Measurements from ENCODE around the gene ANKRD30A.

The ANKRD30A gene

GRCh38 chr10:37304036-37304435, 178.6 kb downstream of the ANKRD30A start:
- no peaks in the 10 kb centered on the region for H3K79me2 ChIP-seq (ENCODE audit: insufficient read depth, low read depth)
- no peaks in the 10 kb centered on the region for H3K36me3 ChIP-seq (ENCODE audit: insufficient read depth)
- H3K27ac ChIP-seq, result no peak overlapping the region
- no peak overlapping the region for H3K4me3 ChIP-seq (IDR thresholded peaks at IDR 0.05; ENCODE audit: insufficient read depth, low read depth, low read length)
- H3K4me2 ChIP-seq, result no peak overlapping the region
- no peak overlapping the region for H2AFZ ChIP-seq (ENCODE audit: low read depth)
- H3K9ac ChIP-seq, result no peak overlapping the region
- TF ChIP-seq CTCF (conservative IDR thresholded peaks at IDR 0.05; ENCODE audit: low read depth, low read length), result no peak
- no peaks in the 10 kb centered on the region for H3K27me3 ChIP-seq (ENCODE audit: insufficient read depth, low read depth)
- H3K4me1 ChIP-seq (ENCODE audit: low read depth, poor library complexity, severe bottlenecking), result no peaks in the 10 kb centered on the region
- no peaks in the 10 kb centered on the region for H4K20me1 ChIP-seq (ENCODE audit: insufficient read depth)

GRCh38 chr10:37314350-37314749, 189.0 kb downstream of the ANKRD30A start:
- TF ChIP-seq CTCF (conservative IDR thresholded peaks at IDR 0.05; ENCODE audit: low read depth, low read length), result no peak
- Histone ChIP-seq H4K20me1 (ENCODE audit: insufficient read depth) (no peaks in the 10 kb centered on the region), H3K36me3 (ENCODE audit: insufficient read depth) (no peaks in the 10 kb centered on the region), H3K4me3 (IDR thresholded peaks at IDR 0.05; ENCODE audit: insufficient read depth, low read depth, low read length) (no peak overlapping the region), H3K79me2 (ENCODE audit: insufficient read depth, low read depth) (no peaks in the 10 kb centered on the region), H3K4me1 (ENCODE audit: low read depth, poor library complexity, severe bottlenecking) (no peaks in the 10 kb centered on the region), H3K4me2 (no peak overlapping the region), H2AFZ (ENCODE audit: low read depth) (no peak overlapping the region), H3K27ac (no peak overlapping the region), H3K27me3 (ENCODE audit: insufficient read depth, low read depth) (no peaks in the 10 kb centered on the region), H3K9ac (no peak overlapping the region)

GRCh38 chr10:37314862-37315261, 189.5 kb downstream of the ANKRD30A start:
- H3K4me3 ChIP-seq (IDR thresholded peaks at IDR 0.05; ENCODE audit: insufficient read depth, low read depth, low read length), result no peak overlapping the region
- H2AFZ ChIP-seq (ENCODE audit: low read depth), result no peak overlapping the region
- no peaks in the 10 kb centered on the region for H3K4me1 ChIP-seq (ENCODE audit: low read depth, poor library complexity, severe bottlenecking)
- TF ChIP-seq CTCF (conservative IDR thresholded peaks at IDR 0.05; ENCODE audit: low read depth, low read length), result no peak
- H4K20me1 ChIP-seq (ENCODE audit: insufficient read depth), result no peaks in the 10 kb centered on the region
- no peaks in the 10 kb centered on the region for H3K36me3 ChIP-seq (ENCODE audit: insufficient read depth)
- H3K4me2 ChIP-seq, result no peak overlapping the region
- no peak overlapping the region for H3K9ac ChIP-seq
- no peaks in the 10 kb centered on the region for H3K27me3 ChIP-seq (ENCODE audit: insufficient read depth, low read depth)
- no peak overlapping the region for H3K27ac ChIP-seq
- no peaks in the 10 kb centered on the region for H3K79me2 ChIP-seq (ENCODE audit: insufficient read depth, low read depth)

- Histone ChIP-seq H3K27ac (no peak overlapping the region), H3K36me3 (ENCODE audit: insufficient read depth) (no peaks in the 10 kb centered on the region), H3K27me3 (ENCODE audit: insufficient read depth, low read depth) (no peaks in the 10 kb centered on the region), H3K4me3 (IDR thresholded peaks at IDR 0.05; ENCODE audit: insufficient read depth, low read depth, low read length) (no peak overlapping the region), H3K4me2 (no peak overlapping the region), H2AFZ (ENCODE audit: low read depth) (no peak overlapping the region), H3K79me2 (ENCODE audit: insufficient read depth, low read depth) (no peaks in the 10 kb centered on the region), H3K9ac (no peak overlapping the region), H3K4me1 (ENCODE audit: low read depth, poor library complexity, severe bottlenecking) (no peaks in the 10 kb centered on the region), H4K20me1 (ENCODE audit: insufficient read depth) (no peaks in the 10 kb centered on the region)
- no peak for TF ChIP-seq CTCF (conservative IDR thresholded peaks at IDR 0.05; ENCODE audit: low read depth, low read length)
These were observed 219.0 kb downstream of the ANKRD30A start for GRCh38 chr10:37344413-37344812.

All from KMS-11 (cell line).